K562 treated with DMSO at 1 percent for 48 hours (cell line): ENCODE results near the gene ARHGAP8. TPM values are rescaled to one million over a fixed set of nuclear protein-coding genes. Genes with fewer than 3 reads are reported as not detected.

ENCODE experiments used
- total RNA-seq: library from RNA; unstranded; fragments of 300-600 nt; gene quantifications from 2 replicates; pipeline ENCODE4 v1.2.3, GENCODE V29; 2022; ENCODE audit warnings: low replicate concordance; ENCODE audit errors: extremely low read depth

ARHGAP8 gene
- not detected in 2 replicates for total RNA-seq

DNA sequence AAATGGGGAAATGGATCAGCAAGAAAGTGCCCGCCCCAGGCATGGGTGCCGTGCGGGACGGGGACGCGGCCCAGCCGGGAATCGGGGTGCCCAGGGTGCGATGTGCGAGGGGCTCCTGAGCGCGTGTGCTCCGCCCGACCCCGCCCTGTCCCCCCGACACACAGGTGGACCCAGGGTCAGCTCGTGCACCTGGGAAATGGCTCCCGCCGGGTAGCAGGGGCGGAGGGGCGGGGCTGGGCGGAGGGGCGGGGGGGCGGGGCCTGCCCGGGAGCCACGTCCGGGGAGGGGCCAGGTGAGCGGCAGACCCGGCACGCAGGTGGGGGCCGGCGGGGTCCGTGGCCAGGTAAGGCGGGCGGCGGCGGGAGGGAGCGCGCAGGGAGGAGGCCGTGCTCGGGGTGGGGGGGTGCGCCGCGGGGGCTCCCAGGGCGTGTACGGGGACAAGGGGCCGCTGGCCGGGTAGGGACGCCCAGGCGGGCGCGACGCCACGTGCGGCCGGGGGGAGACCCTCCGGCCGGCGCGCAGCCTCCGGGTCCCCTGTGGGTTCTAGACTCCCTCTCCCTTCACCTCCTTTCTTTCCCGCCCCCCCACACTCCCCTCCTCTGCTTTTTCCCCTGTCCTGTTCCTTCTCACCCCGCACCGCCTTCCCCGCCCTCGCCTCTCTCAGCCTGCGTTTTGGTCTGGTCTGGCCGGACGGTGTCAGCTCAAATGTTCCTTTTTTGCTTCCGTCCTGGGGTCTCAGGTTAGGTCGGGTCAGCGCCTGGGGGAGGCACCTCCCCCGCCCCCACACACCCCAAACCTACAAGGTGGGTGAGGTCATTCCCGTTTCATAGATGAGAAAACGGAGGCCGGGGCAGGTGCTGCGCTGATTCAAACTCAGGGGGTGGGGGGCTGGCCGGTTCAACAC is at the start of gene ARHGAP8:
Gene ARHGAP8, plus strand, starts transcription at position 291 of the 904 bp plus-strand sequence. CDS start 33,953 bp downstream, outside the sequence.

Other genes with a start within 250 kb of the ARHGAP8 start
- not detected in 2 replicates for gene PRR5, start 50.4 kb upstream of the ARHGAP8 start, total RNA-seq